OCI-LY7 (cell line): ENCODE measurements around the gene ZBTB40. TPM values are rescaled to one million over a fixed set of nuclear protein-coding genes. Genes with fewer than 3 reads are reported as not detected.

Experiments used
- BruUV-seq: library from RNA; stranded (reverse); fragments of 400-500 nt; replicated peaks from 2 replicates; lab custom pipeline; 2021; lab: Mats Ljungman, UMichigan
- CTCF ChIA-PET: fragments of 300-600 bp; sonication (Branson Sonifier 250); formaldehyde crosslinking; loops from one replicate; lab custom pipeline; 2022; ENCODE audit warnings: antibody characterized with exemption; ENCODE audit not compliant: unreplicated experiment; lab: Charles Lee
- POLR2A ChIA-PET: fragments of 300-600 bp; sonication (Branson Sonifier 250); formaldehyde crosslinking; loops from one replicate; lab custom pipeline; 2022; ENCODE audit warnings: antibody characterized with exemption; lab: Charles Lee
- DNase-seq: peaks from one replicate; pipeline ENCODE4 v3.0.0-alpha.2; 2015; ENCODE audit warnings: low spot score
- H2AFZ ChIP-seq: fragments of 200-600 bp; sonication (generic), shearing (Covaris generic); 2 replicates; pipeline ENCODE4 v1.6.1; 2014; ENCODE audit warnings: mild to moderate bottlenecking, antibody characterized with exemption, low read length, moderate library complexity
- H3K27ac ChIP-seq: fragments of 200-600 bp; sonication (generic); 2 replicates; pipeline ENCODE4 v1.5.1; 2014; ENCODE audit warnings: mixed run types, low read depth, mild to moderate bottlenecking, moderate library complexity, low read length, inconsistent platforms; ENCODE audit not compliant: poor library complexity, severe bottlenecking
- H3K36me3 ChIP-seq: fragments of 200-600 bp; sonication (generic); 2 replicates; pipeline ENCODE4 v1.6.1; 2014; ENCODE audit warnings: mild to moderate bottlenecking, antibody characterized with exemption, low read length, moderate library complexity, mixed read lengths; ENCODE audit not compliant: insufficient read depth
- H3K4me1 ChIP-seq: fragments of 200-600 bp; sonication (generic); 2 replicates; pipeline ENCODE4 v1.5.1; 2014; ENCODE audit warnings: mild to moderate bottlenecking, low read length; ENCODE audit not compliant: insufficient read depth, poor library complexity, severe bottlenecking
- H3K4me2 ChIP-seq: fragments of 200-600 bp; sonication (generic); 2 replicates; pipeline ENCODE4 v1.6.1; 2014; ENCODE audit warnings: mild to moderate bottlenecking, low read length
- H3K4me3 ChIP-seq: fragments of 200-600 bp; sonication (generic); 2 replicates; pipeline ENCODE4 v1.5.1; 2014; ENCODE audit warnings: mild to moderate bottlenecking, low read depth, low read length; ENCODE audit not compliant: poor library complexity, severe bottlenecking
- H3K79me2 ChIP-seq: fragments of 200-600 bp; sonication (generic); 2 replicates; pipeline ENCODE4 v1.6.1; 2016; ENCODE audit warnings: low read depth, mild to moderate bottlenecking, low read length, moderate library complexity, mixed read lengths; ENCODE audit not compliant: insufficient read depth
- H3K9me2 ChIP-seq: fragments of 200-600 bp; sonication (generic); 2 replicates; pipeline ENCODE4 v1.6.1; 2016; ENCODE audit warnings: mild to moderate bottlenecking, low read length, mixed read lengths; ENCODE audit not compliant: insufficient read depth
- H3K9me3 ChIP-seq: fragments of 200-600 bp; sonication (generic); 2 replicates; pipeline ENCODE4 v1.6.1; 2014; ENCODE audit warnings: mild to moderate bottlenecking, mixed run types, low read length, mixed read lengths
- H4K20me1 ChIP-seq: fragments of 200-600 bp; sonication (generic); 2 replicates; pipeline ENCODE4 v1.6.1; 2014; ENCODE audit warnings: mild to moderate bottlenecking, antibody characterized with exemption, low read length, moderate library complexity, mixed read lengths; ENCODE audit not compliant: insufficient read depth
- EZH2phosphoT487 ChIP-seq: fragments of 200-600 bp; sonication (generic); IDR thresholded peaks from 2 replicates; pipeline ENCODE4 v1.6.1; 2018; ENCODE audit warnings: low read depth, borderline replicate concordance, mild to moderate bottlenecking, mixed run types, antibody characterized with exemption, low read length, moderate library complexity, mixed read lengths
- intact Hi-C: fragments of 100-400 bp; cut with micrococcal nuclease; formaldehyde crosslinking; loops from one replicate; pipeline ENCODE4 v1.10.0; 2022; ENCODE audit not compliant: unreplicated experiment
- total RNA-seq, 2 experiments: library from RNA; depleted of rRNA in 1 of 2; stranded (reverse); fragments of >200 nt in 1 of 2; shearing (Covaris generic) in 1 of 2; gene quantifications; 2 replicates each; pipeline ENCODE4 v1.2.3, GENCODE V29; 2014 to 2022
- TF ChIP-seq, protein P1 (sequence below): fragments of 200-600 bp; sonication (generic); conservative IDR thresholded peaks from 2 replicates; pipeline ENCODE4 v1.5.1; 2014; ENCODE audit warnings: mild to moderate bottlenecking, antibody characterized with exemption, low read length, moderate library complexity, mixed read lengths

ZBTB40 gene
- total RNA-seq, 2 experiments from 2014 or later, result 16.6 to 17.3 TPM

- H4K20me1 ChIP-seq, result no peaks in the 10 kb centered on the region
- no peaks in the 10 kb centered on the region for H3K9me2 ChIP-seq
- H3K4me3 ChIP-seq, result no peak overlapping the region
- no peak for DNase-seq
- TF ChIP-seq, protein P1, sequence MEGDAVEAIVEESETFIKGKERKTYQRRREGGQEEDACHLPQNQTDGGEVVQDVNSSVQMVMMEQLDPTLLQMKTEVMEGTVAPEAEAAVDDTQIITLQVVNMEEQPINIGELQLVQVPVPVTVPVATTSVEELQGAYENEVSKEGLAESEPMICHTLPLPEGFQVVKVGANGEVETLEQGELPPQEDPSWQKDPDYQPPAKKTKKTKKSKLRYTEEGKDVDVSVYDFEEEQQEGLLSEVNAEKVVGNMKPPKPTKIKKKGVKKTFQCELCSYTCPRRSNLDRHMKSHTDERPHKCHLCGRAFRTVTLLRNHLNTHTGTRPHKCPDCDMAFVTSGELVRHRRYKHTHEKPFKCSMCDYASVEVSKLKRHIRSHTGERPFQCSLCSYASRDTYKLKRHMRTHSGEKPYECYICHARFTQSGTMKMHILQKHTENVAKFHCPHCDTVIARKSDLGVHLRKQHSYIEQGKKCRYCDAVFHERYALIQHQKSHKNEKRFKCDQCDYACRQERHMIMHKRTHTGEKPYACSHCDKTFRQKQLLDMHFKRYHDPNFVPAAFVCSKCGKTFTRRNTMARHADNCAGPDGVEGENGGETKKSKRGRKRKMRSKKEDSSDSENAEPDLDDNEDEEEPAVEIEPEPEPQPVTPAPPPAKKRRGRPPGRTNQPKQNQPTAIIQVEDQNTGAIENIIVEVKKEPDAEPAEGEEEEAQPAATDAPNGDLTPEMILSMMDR, result no peak
- TF ChIP-seq EZH2phosphoT487, result no peak
- intact Hi-C loops, result no loop called here
- POLR2A ChIA-PET, result no interaction called here
- BruUV-seq, result no TSS peak
- CTCF ChIA-PET, result no interaction called here
- H3K4me1 ChIP-seq, result peaks cover 7% of the 10 kb centered on the region
- no peak overlapping the region for H2AFZ ChIP-seq
- H3K79me2 ChIP-seq, result no peaks in the 10 kb centered on the region
- H3K4me2 ChIP-seq, result no peak overlapping the region
- H3K27ac ChIP-seq, result no peak overlapping the region
- no peaks in the 10 kb centered on the region for H3K9me3 ChIP-seq
- no peaks in the 10 kb centered on the region for H3K36me3 ChIP-seq
These were observed 93.0 kb downstream of the ZBTB40 start for GRCh38 chr1:22544606-22545005.

GRCh38 chr1:22545141-22545540 is 93.5 kb downstream of the ZBTB40 start:
- intact Hi-C loops, result no loop called here
- H3K79me2 ChIP-seq, result no peaks in the 10 kb centered on the region
- no peak for TF ChIP-seq EZH2phosphoT487
- TF ChIP-seq, protein P1, result no peak
- no peaks in the 10 kb centered on the region for H3K9me3 ChIP-seq
- CTCF ChIA-PET, result no interaction called here
- H3K27ac ChIP-seq, result no peak overlapping the region
- H2AFZ ChIP-seq, result no peak overlapping the region
- no peaks in the 10 kb centered on the region for H4K20me1 ChIP-seq
- no peaks in the 10 kb centered on the region for H3K9me2 ChIP-seq
- H3K4me2 ChIP-seq, result no peak overlapping the region
- no peak for DNase-seq
- peaks cover 2% of the 10 kb centered on the region for H3K4me1 ChIP-seq
- POLR2A ChIA-PET, result no interaction called here
- BruUV-seq, result no TSS peak
- no peaks in the 10 kb centered on the region for H3K36me3 ChIP-seq
- no peak overlapping the region for H3K4me3 ChIP-seq

- H3K27ac ChIP-seq, result no peak overlapping the region
- no peak for DNase-seq
- no peaks in the 10 kb centered on the region for H3K4me1 ChIP-seq
- no peaks in the 10 kb centered on the region for H4K20me1 ChIP-seq
- no TSS peak for BruUV-seq
- H3K9me2 ChIP-seq, result no peaks in the 10 kb centered on the region
- no peaks in the 10 kb centered on the region for H3K79me2 ChIP-seq
- ChIA-PET CTCF (no interaction called here), POLR2A (no interaction called here)
- H3K9me3 ChIP-seq, result no peaks in the 10 kb centered on the region
- H2AFZ ChIP-seq, result no peak overlapping the region
- intact Hi-C loops, result no loop called here
- TF ChIP-seq EZH2phosphoT487, result no peak
- TF ChIP-seq, protein P1, result no peak
- H3K36me3 ChIP-seq, result no peaks in the 10 kb centered on the region
- H3K4me3 ChIP-seq, result no peak overlapping the region
- no peak overlapping the region for H3K4me2 ChIP-seq
These were observed 95.7 kb downstream of the ZBTB40 start for GRCh38 chr1:22547186-22547817.
